T-helper 1 cell (primary cell): ENCODE measurements around the gene S100A7.

Experiments used
- DNase-seq, 5 donors: peaks; one replicate each; pipeline ENCODE4 v3.0.0-alpha.2; 2012 to 2020
- total RNA-seq, 4 donors: gene quantifications; one replicate each; lab custom pipeline; 2026; lab: John Stamatoyannopoulos, UW

The S100A7 gene
- 0 reads per million in 4 donors for total RNA-seq

DNA sequence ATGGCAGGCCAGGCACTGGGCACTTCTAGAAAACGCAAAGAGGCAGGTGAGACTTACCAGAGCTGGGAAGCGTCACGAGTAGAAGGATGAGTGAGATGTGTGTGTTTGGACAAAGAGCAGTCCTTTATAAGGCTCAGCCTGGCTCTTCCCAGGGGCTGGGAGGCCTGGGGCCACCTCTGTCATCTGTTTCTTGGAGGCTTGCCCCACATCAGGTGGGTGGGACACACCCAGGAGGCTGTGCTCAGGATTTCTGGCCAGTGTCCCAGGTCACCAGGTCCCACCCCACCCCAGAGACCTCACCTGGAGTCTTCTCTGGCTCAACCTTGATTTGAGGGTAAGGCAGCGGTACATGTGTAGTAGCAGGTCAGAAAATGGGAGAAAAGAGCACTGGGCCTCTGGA lies at the start of gene S100A7:
Gene S100A7, minus strand, starts transcription at position 101 of the 400 bp plus-strand sequence. CDS start 1,638 bp downstream, outside the sequence.
- DNase-seq, result no peak

DNA sequence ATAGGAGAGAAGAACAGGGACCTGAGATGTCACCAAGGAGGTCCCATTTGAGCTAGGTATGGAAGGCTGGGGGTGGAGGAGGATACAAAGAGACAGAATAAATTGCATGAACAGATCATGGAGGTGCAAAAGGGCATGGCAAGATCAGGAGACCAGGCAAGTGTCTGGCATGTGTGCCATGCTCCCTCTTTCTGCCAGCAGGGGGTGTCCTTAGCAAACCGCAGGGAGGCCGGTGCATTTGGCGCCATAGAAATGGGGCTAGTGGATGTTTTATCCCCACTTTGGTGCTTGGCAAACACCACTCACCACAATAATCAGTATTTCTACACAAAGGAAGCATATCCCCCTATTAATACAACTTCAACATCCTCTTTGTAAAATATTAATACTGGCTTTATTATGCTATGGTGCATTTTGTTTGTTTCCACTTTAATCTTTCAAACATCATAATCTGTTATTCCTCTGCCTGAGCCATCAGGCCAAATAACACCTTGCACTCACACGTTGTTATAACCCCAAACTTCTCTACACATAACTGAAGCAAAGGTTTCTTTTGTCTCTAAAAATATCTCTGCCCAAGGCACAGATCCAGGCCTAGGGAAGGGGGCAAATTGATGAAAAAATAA lies 49.4 kb upstream of the S100A7 start:
- DNase-seq, result peak in 4 of 5 donors; percentile 30 to 66 (median 48)

GRCh38 chr1:153509036-153509435 lies 48.6 kb upstream of the S100A7 start:
- no peak for DNase-seq

DNA sequence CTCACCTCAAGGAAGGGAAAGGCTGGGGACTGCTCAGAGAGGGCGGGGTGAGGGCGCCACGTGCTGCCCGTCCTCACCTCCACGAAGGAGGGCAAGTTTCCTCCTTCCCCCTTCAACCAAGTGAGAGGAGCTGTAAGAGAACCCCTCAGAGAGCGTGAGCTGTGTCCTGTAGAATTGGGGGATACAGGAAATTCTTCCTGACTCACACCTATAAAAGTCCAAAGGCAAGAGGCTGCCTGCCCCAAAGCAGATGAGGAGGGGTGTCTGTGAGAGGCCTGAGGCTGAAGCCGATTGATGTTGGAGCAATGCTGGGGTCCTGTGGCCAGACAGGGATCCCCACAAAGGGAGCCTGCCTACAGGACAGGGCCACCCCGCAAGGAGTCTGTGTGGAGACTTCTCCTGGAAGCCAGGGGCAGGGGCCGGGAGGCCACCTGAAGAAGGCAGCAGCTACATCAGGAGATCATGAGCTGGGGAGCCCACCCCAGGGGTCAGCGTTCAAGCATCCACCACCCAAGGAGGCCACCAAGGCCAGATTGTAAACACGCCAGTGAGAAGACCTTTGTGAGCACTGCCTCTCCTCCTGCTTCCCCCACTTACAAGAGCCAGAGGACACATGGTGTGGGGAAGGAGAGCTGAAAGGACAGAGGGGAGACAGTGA lies 47.6 kb upstream of the S100A7 start:
- no peak for DNase-seq

GRCh38 chr1:153506831-153507413 lies 46.5 kb upstream of the S100A7 start:
- DNase-seq, result no peak

- DNase-seq, result no peak
Measured at GRCh38 chr1:153506386-153506785, 45.9 kb upstream of the S100A7 start.

GRCh38 chr1:153505576-153505975 lies 45.1 kb upstream of the S100A7 start:
- no peak for DNase-seq

DNA sequence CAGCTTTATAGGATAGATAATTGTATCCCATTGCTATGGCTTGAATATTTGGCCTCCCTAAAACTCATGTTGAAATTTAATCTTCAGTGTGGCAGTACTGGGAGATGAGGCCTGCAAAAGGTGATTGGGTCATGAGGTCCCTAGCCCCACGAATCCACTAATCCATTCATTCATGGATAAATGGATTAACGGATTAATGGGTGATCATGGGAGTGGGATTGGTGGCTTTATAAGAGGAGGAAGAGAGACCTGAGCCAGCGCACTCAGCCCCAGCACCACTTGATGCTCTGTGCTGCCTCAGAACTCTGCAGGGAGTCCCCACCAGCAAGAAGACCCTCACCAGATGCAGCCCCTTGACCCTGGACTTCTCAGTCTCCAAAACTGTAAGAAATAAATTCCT lies 43.3 kb upstream of the S100A7 start:
- DNase-seq, result no peak

DNA sequence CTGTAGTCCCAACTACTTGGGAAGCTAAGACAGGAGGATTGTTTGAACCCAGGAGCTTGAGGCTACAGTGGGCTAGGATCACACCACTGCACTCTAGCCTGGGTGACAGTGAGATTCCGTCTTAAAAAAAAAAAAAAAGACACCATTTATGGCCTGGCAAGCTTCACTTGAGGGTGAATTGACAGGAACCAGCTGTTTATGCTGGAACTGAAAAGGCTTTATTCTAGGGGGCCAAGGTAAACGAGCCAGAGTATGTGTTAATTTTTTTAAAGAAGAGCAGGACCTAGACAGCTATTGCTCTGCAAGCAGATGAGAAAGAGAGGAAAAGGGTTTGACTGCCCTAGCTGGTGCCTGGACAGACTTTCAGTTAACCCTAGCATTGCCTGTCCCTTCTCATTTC lies 38.3 kb upstream of the S100A7 start:
- DNase-seq, result no peak

DNA sequence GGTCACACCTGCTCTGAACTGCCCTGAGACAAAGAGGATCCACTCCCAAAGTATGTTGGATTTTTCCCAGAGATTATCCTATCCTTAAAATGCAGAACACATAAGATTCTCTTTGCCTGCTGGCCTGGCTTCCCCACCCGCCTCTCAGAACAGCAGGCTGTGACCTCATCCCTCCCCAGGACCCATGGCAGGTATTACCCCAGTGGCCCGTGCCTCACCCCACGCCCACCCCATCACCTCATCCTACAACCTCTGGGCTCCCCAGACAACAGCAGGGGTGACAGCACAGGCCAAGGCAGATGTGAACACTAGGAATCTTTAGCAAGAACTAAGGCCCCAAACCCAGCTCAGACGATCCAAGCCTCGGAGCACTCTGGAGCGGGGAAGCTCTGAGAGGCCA lies 35.1 kb upstream of the S100A7 start:
- DNase-seq, result no peak

GRCh38 chr1:153494976-153495535 lies 34.6 kb upstream of the S100A7 start:
- DNase-seq, result peak; percentile 41 to 77 (median 53)

GRCh38 chr1:153493343-153493960 lies 33.0 kb upstream of the S100A7 start:
- DNase-seq, result no peak

- DNase-seq, result no peak
Measured at GRCh38 chr1:153490272-153491051, 30.0 kb upstream of the S100A7 start.

DNA sequence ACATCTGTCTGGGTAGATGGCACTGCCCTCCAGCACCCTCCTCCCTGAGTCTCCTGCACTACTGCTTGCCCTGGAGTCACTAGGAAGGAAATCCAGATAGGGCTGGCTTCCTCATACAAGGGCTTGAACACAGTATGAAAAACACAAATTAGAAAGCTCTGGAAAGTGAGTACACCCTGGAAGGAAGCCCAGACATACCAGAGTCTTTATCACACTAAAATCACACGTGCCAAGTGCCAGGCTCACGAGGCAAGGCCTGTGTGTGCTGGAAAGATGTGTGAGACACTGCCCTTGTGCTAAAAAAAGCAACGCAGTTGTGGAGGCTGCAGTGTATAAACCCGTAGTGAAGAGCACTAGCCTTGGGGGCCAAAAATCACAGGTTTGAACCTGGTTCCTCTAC lies 28.3 kb upstream of the S100A7 start:
- DNase-seq, result no peak

- DNase-seq, result no peak
Measured at GRCh38 chr1:153487707-153488106, 27.3 kb upstream of the S100A7 start.

GRCh38 chr1:153485863-153486262 lies 25.4 kb upstream of the S100A7 start:
- no peak for DNase-seq

DNA sequence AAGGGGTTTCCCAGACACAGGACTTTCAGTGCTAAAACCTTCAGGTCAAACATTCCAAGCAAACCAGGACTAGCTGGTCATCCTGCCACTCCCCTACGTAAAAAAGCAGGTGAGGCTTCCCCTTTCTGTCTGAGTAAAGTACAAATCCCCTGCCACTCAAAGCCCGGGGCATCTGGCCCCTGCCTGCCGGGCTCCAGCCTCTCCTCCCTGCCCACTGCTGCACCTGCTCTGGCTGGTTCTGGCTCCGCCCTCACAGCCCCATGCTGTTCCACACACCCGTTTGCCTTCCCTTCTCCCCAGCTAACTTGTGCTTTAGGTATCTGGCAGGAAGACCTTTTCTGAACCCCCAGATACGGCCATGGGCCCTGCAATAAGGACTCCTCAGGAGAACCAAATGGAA lies 23.3 kb upstream of the S100A7 start:
- no peak for DNase-seq

- DNase-seq, result no peak
Measured at GRCh38 chr1:153481124-153481523, 20.7 kb upstream of the S100A7 start.

- no peak for DNase-seq
Measured at GRCh38 chr1:153478692-153479618, 18.5 kb upstream of the S100A7 start.

DNA sequence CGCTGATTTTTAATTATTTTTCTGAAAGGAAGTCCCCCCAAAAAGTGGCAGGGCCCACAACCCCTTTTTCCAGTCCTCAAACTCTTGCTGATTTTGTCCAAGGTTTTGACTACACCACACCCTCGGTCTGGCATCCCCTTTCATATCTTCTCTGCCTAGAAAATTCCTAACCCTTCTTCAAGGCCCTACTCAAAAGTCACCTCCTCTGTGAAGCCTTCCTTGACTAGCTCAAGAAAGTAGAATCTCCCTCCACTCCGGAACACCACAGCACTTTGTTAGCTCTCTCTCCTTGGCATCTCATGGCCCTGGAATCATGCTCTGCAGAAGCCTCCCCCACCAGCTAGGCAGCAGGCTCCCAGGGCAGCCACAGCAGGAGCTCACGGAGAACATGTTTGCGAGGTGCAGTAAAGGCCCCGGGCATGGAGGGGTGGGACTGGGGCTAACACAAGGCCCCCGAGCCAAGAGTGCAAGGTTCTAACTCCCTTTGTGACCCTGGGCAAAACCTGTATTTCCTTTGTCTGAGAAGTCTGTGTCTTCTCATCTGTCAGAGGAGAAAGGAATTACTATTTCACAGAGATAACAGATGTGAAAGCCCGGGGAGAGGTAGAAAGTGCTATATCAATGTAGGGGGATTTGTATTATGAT lies 17.7 kb upstream of the S100A7 start:
- DNase-seq, result no peak
